Adrenal gland (tissue), 12 donors: ENCODE measurements around the gene IL13RA1. TPM values are rescaled to one million over a fixed set of nuclear protein-coding genes. Genes with fewer than 3 reads are reported as not detected.
"Not testable (repeated sequence)": the region's sequence is repeated elsewhere in the genome, so short reads cannot be mapped to it uniquely, and the experiment has no call there.

Source experiments
- DNase-seq, 7 donors: peaks; one replicate each; pipeline ENCODE4 v3.0.0-alpha.2; 2019 to 2020
- H3K27ac ChIP-seq, 5 donors: fragments of 200-600 bp; sonication (generic) in 4 of 5; 1 replicate in 3 of 5; 2 replicates in 2 of 5; pipeline versions ENCODE4 v1.5.1 to v1.8.0; 2016 to 2020; ENCODE audit warnings: mild to moderate bottlenecking in 1 of 5
- H3K27me3 ChIP-seq: fragments of 200-600 bp; 2 replicates; pipeline ENCODE4 v1.8.0; 2021
- H3K36me3 ChIP-seq, 2 donors: fragments of 200-600 bp; replicated peaks in 1 of 2; 1 replicate in 1 of 2; 2 replicates in 1 of 2; pipeline versions ENCODE4 v1.5.1 to v1.8.0; 2018 to 2022
- H3K4me1 ChIP-seq, 2 donors: fragments of 200-600 bp; replicated peaks in 1 of 2; 1 replicate in 1 of 2; 2 replicates in 1 of 2; pipeline versions ENCODE4 v1.5.1 to v1.8.0; 2018 to 2021
- H3K4me3 ChIP-seq, 4 donors: fragments of 200-600 bp; sonication (generic) in 3 of 4; one replicate each; pipeline ENCODE4 v1.5.1; 2016 to 2018
- H3K9me3 ChIP-seq, 3 donors: fragments of 200-600 bp; sonication (generic) in 1 of 3; replicated peaks in 1 of 3; 1 replicate in 2 of 3; 2 replicates in 1 of 3; pipeline versions ENCODE4 v1.5.1 to v1.8.0; 2016 to 2021
- POLR2A ChIP-seq, 2 donors: fragments of 450-650 bp; IDR thresholded peaks; one replicate each; pipeline ENCODE4 v1.6.1; 2017; ENCODE audit warnings: antibody characterized with exemption in 2 of 2, mild to moderate bottlenecking in 2 of 2, moderate library complexity in 1 of 2
- WGBS, 4 donors: extraction: QIAGEN DNeasy Blood & Tissue Kit in 2 of 4; methylation state at CpG; one replicate each; pipeline versions ENCODE4 v1.1.5 to v1.1.7; 2013 to 2017; 5-methylcytosine and 5-hydroxymethylcytosine counted together
- intact Hi-C, 2 donors: fragments of 100-400 bp; cut with DNase I; formaldehyde crosslinking; loops; one replicate each; pipeline versions ENCODE4 v1.14.1 to v1.15.0; 2022 to 2023
- polyA plus RNA-seq, 3 donors: library from polyadenylated mRNA; stranded (reverse); fragments of 200-250 nt in 2 of 3; fragments of 350-450 nt in 1 of 3; fragmentation: Illumina TruSeq in 1 of 3; extraction: RNeasy Lipid Tissue Mini Kit (QIAGEN cat#74804) in 1 of 3; gene quantifications; one replicate each; pipeline ENCODE4 v1.2.3, GENCODE V29; 2013 to 2014
- total RNA-seq, 9 donors: library from RNA; depleted of rRNA in 4 of 9; stranded (reverse); fragments of >200 nt in 4 of 9; fragments of 120-200 nt in 1 of 9; fragmentation: NEBNext Ultra II Directional in 1 of 9; extraction: Animal tissue kit (Norgen Biotek cat#: 25700) in 1 of 9; gene quantifications; one replicate each; pipeline versions ENCODE4 v1.1.0 to v1.2.4, GENCODE V29; 2013 to 2023
- TF ChIP-seq, protein P1 (sequence below), 6 experiments: fragments of 450-650 bp in 4 of 6; fragments of 200-600 bp in 2 of 6; sonication (generic) in 1 of 6; IDR thresholded peaks; 1 replicate in 5 of 6; 2 replicates in 1 of 6; pipeline versions ENCODE4 v1.5.1 to v1.8.0; 2016 to 2021; ENCODE audit warnings: antibody characterized with exemption in 6 of 6, mild to moderate bottlenecking in 2 of 6, moderate library complexity in 1 of 6
- donor health status: healthy with polysubstance abuse.
- donor health status: Bipolar disorder and iron deficiency.
- donor health status: DM: yes; HTN: yes; CAD: no.
- donor health status: DM: no; HTN: no; CAD: no.
- donor health status: DM: no; HTN: no; CAD: no.
- donor health status: DM: yes; HTN: yes; CAD: no.

The IL13RA1 gene
- total and polyA plus RNA-seq, 12 donors = 19.0 to 93.6 (median 51.0) TPM

DNA sequence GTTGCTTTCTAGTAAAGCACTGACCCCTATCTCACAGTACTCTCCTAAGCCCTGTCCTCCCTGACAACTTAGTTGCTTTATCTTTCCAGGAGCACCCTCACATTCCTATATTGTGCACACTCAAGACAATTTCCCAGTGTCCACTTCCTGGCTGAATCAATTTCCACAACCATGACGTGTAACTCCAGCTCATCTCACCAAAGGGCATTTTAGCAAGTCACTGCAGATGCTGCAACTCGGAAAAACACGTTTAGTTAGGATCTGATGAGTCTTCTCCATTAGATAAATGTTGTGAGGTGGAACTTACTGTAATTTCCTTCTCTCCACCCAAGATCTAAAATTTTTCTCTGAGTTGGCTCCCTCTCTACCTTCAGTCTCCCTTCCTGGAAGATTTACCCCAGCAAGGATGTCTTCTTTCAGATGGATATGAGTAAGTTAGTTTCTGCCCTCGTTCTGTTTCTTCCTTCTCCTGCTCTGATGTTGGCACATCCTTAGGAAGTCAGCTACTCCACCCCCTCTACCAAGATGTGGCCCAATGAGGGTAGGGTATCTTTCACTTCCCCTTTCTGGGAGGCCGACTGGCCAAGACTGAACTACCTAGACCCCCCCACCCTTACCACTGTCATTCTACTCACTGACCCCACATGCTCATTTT, 28.8 kb upstream of the IL13RA1 start:
- Histone ChIP-seq H3K4me3 (no peak overlapping the region), H3K9me3 (no peaks in the 10 kb centered on the region), H3K4me1 (no peaks in the 10 kb centered on the region), H3K27ac (no peak overlapping the region), H3K36me3 (no peaks in the 10 kb centered on the region), H3K27me3 (no peaks in the 10 kb centered on the region)
- TF ChIP-seq POLR2A (IDR thresholded peaks at IDR 0.05) = no peak
- TF ChIP-seq, protein P1, sequence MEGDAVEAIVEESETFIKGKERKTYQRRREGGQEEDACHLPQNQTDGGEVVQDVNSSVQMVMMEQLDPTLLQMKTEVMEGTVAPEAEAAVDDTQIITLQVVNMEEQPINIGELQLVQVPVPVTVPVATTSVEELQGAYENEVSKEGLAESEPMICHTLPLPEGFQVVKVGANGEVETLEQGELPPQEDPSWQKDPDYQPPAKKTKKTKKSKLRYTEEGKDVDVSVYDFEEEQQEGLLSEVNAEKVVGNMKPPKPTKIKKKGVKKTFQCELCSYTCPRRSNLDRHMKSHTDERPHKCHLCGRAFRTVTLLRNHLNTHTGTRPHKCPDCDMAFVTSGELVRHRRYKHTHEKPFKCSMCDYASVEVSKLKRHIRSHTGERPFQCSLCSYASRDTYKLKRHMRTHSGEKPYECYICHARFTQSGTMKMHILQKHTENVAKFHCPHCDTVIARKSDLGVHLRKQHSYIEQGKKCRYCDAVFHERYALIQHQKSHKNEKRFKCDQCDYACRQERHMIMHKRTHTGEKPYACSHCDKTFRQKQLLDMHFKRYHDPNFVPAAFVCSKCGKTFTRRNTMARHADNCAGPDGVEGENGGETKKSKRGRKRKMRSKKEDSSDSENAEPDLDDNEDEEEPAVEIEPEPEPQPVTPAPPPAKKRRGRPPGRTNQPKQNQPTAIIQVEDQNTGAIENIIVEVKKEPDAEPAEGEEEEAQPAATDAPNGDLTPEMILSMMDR (IDR thresholded peaks at IDR 0.05) = no peak
- 58 to 77% (median 63%) methylated on average over 4 to 5 of the region's 5 CpGs for WGBS, 4 donors
- intact Hi-C loops = no loop called here
- peak in 2 of 7 donors; percentile 2 to 16 for DNase-seq

DNA sequence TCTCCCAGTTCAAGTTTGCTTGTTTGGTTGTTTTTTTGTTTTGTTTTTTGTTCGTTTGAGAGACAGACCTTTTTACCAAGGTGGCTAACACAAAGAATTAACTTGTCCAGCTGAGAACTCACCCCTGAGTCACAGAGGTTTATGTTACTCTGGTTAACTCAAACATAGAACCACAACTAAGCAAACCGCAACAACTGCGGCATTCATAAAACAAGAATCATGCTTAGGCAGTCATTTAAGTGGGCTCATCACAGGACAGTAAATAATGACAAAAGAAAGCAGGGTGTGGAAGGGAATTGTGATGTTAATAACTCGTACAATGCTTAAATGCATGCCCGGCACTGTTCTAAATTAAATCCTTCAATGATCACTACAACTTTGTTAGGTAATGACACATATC, 24.7 kb upstream of the IL13RA1 start:
- Histone ChIP-seq H3K27ac (no peak overlapping the region), H3K9me3 (no peaks in the 10 kb centered on the region), H3K4me3 (no peak overlapping the region), H3K36me3 (no peaks in the 10 kb centered on the region), H3K27me3 (no peaks in the 10 kb centered on the region), H3K4me1 (no peaks in the 10 kb centered on the region)
- WGBS, 4 donors = 82 to 90% (median 87%) methylated on average over 5 of the region's 5 CpGs
- DNase-seq = no peak
- TF ChIP-seq POLR2A (IDR thresholded peaks at IDR 0.05) = no peak
- TF ChIP-seq, protein P1 (IDR thresholded peaks at IDR 0.05) = no peak
- intact Hi-C loops = no loop called here

DNA sequence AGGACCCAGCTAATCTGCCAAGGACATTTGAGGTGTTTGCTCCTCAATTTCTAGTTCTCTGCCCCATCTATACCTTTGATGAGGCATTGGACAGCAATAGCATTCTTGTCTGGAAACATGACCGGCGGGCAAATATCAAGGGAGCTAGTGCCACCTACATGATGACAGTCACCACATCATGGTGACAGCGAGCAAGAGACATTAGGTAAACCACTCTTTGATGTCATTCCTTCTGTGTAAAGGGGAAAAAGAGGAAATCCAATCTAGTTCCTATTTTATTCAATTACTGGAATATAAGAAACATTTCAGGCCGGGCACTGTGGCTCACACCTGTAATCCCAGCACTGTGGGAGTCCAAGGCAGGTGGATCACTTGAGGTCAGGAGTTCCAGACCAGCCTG, 20.7 kb upstream of the IL13RA1 start:
- Histone ChIP-seq H3K36me3 (no peaks in the 10 kb centered on the region), H3K4me3 (no peak overlapping the region), H3K4me1 (no peaks in the 10 kb centered on the region), H3K27ac (no peak overlapping the region), H3K27me3 (peaks cover 3% of the 10 kb centered on the region), H3K9me3 (no peaks in the 10 kb centered on the region)
- TF ChIP-seq, protein P1 (IDR thresholded peaks at IDR 0.05) = no peak
- no peak for TF ChIP-seq POLR2A (IDR thresholded peaks at IDR 0.05)
- intact Hi-C loops = no loop called here
- no peak for DNase-seq
- 73 to 80% (median 76%) methylated on average over 1 to 4 of the region's 4 CpGs for WGBS, 4 donors

DNA sequence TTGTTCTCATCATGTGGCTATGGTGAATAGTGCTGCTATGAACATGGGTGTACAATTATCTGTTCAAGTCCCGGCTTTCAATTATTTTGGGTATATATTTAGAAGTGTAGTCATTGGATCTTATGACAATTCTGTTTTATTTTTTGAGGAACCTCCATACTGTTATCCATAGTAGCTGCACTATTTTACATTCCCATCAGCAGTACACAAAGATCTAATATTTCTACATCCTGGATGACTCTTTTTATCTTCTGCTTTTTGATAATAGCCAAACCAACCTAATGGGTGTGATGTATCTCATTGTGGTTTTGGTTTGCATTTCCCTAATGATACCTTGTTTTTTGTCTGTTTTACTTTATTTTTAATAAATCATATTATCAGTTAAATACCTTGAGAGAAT, 12.9 kb upstream of the IL13RA1 start:
- H3K27ac ChIP-seq = no peak overlapping the region
- no peak overlapping the region for H3K4me3 ChIP-seq
- peaks cover 3% of the 10 kb centered on the region for H3K27me3 ChIP-seq
- 77 to 90% (median 83%) methylated on average over 1 of the region's 1 CpG for WGBS, 4 donors
- DNase-seq = no peak
- H3K36me3 ChIP-seq = no peaks in the 10 kb centered on the region
- no peaks in the 10 kb centered on the region for H3K9me3 ChIP-seq
- TF ChIP-seq, protein P1 (IDR thresholded peaks at IDR 0.05) = no peak
- TF ChIP-seq POLR2A (IDR thresholded peaks at IDR 0.05) = no peak
- no peaks in the 10 kb centered on the region for H3K4me1 ChIP-seq
- intact Hi-C loops = no loop called here

DNA sequence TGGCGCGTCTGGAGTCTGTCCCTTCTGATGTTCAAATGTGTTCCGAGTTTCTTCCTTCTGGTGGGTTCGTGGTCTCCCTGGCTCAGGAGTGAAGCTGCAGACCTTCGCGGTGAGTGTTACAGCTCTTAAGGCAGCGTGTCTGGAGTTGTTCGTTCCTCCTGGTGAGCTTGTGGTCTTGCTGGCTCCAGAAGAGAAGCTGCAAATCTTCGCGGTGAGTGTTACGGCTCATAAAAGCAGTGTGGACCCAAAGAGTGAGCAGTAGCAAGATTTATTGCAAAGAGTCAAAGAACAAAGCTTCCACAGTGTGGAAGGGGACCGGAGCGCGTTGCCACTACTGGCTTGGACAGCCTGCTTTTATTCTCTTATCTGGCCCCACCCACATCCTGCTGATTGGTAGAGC, 11.5 kb upstream of the IL13RA1 start:
- intact Hi-C loops, H3K27me3 ChIP-seq, H3K36me3 ChIP-seq, DNase-seq, H3K27ac ChIP-seq, H3K4me3 ChIP-seq, H3K9me3 ChIP-seq, H3K4me1 ChIP-seq: not testable (repeated sequence)
- WGBS, 4 donors = 84 to 90% (median 89%) methylated on average over 9 to 14 of the region's 14 CpGs

DNA sequence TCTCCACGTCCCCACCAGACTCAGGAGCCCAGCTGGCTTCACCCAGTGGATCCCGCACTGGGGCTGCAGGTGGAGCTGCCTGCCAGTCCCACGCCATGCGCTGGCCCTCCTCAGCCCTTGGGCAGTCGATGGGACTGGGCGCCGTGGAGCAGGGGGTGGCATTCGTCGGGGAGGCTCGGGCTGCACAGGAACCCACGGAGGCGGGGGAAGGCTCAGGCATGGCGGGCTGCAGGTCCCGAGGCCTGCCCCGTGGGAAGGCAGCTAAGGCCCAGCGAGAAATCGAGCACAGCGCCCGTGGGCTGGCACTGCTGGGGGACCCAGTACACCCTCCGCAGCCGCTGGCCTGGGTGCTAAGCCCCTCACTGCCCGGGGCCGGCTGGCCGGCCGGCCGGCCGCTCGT, 10.6 kb upstream of the IL13RA1 start:
- 94 to 97% (median 95%) methylated on average over 13 to 25 of the region's 28 CpGs; no CpG with 5 or more reads in 1 of the 4 donors for WGBS, 4 donors

More for the DNA sequence above, 10.6 kb upstream of the IL13RA1 start:
- H3K27me3 ChIP-seq, H3K36me3 ChIP-seq, H3K9me3 ChIP-seq, intact Hi-C loops, DNase-seq, H3K4me1 ChIP-seq, H3K27ac ChIP-seq, H3K4me3 ChIP-seq: not testable (repeated sequence)
